ENCODE results near the gene MEX3D.

- TF ChIP-seq CTCF (IDR thresholded peaks at IDR 0.05 in 4 of 5, conservative IDR thresholded peaks at IDR 0.05 in 1 of 5) = no peak
- TF ChIP-seq POLR2A (IDR thresholded peaks at IDR 0.05) = no peak
These were observed 39.3 kb downstream of the MEX3D start for GRCh38 chr19:1528596-1529429.
